NCI-H460 (cell line): ENCODE data around the gene KCNJ9. TPM values are rescaled to one million over a fixed set of nuclear protein-coding genes. Genes with fewer than 3 reads are reported as not detected.

ENCODE experiments used
- total RNA-seq: library from RNA; depleted of rRNA; stranded (reverse); fragments of >200 nt; shearing (Covaris generic); gene quantifications from 2 replicates; pipeline ENCODE4 v1.2.3, GENCODE V29; 2014; rRNA removed

The KCNJ9 gene
- total RNA-seq, 1 experiment from 2014 or later = not detected

Other genes with a start within 250 kb of the KCNJ9 start
- 0.05 TPM in 1 of 2 replicates, not detected in the other for gene VSIG8, start 218.9 kb upstream of the KCNJ9 start, total RNA-seq
- 0.35 TPM in 1 of 2 replicates, not detected in the other for gene CFAP45, start 181.4 kb upstream of the KCNJ9 start, total RNA-seq
- gene TAGLN2, start 156.0 kb upstream of the KCNJ9 start, total RNA-seq = 137 and 138 TPM in 2 replicates
- gene IGSF9, start 135.9 kb upstream of the KCNJ9 start, total RNA-seq = not detected in 2 replicates
- gene SLAMF9, start 127.3 kb upstream of the KCNJ9 start, total RNA-seq = not detected in 2 replicates
- 6.9 and 7.2 TPM in 2 replicates for gene PIGM, start 49.5 kb upstream of the KCNJ9 start, total RNA-seq
- gene KCNJ10, start 11.4 kb upstream of the KCNJ9 start, total RNA-seq = not detected in 2 replicates
- gene IGSF8, start 17.1 kb downstream of the KCNJ9 start, total RNA-seq = 22.4 and 23.1 TPM in 2 replicates
- gene ATP1A2, start 34.2 kb downstream of the KCNJ9 start, total RNA-seq = 0.07 and 0.12 TPM in 2 replicates
- not detected in 2 replicates for gene ATP1A4, start 70.1 kb downstream of the KCNJ9 start, total RNA-seq
- gene CASQ1, start 109.0 kb downstream of the KCNJ9 start, total RNA-seq = not detected in 2 replicates
- 57.5 and 63.5 TPM in 2 replicates for gene PEA15, start 123.8 kb downstream of the KCNJ9 start, total RNA-seq
- 90.9 and 125 TPM in 2 replicates for gene DCAF8, start 181.0 kb downstream of the KCNJ9 start, total RNA-seq
- 52.1 and 53.6 TPM in 2 replicates for gene PEX19, start 203.6 kb downstream of the KCNJ9 start, total RNA-seq